ENCODE measurements around the gene HBG2. TPM values are rescaled to one million over a fixed set of nuclear protein-coding genes. Genes with fewer than 3 reads are reported as not detected.

HBG2 gene
- total and polyA plus RNA-seq, 2 of the 13 experiments (the other 11 are each of a cell fraction or from before 2014, with no cell fraction given) = not detected

GRCh38 chr11:5252192-5252918, 2.2 kb downstream of the HBG2 start:
- peaks cover 0 to 2% of the 10 kb centered on the region in 2 experiments; a peak in 2 of 5 replicates for H3K27me3 ChIP-seq (ENCODE audit: control insufficient read depth in 1 of 2, insufficient read depth in 2 of 2, low read length in 2 of 2)
- H3K79me2 ChIP-seq (ENCODE audit: insufficient read depth, low read length) = no peaks in the 10 kb centered on the region
- intact Hi-C loops (cut with micrococcal nuclease; ENCODE audit: unreplicated experiment) = no loop called here
- ChIA-PET CTCF (ENCODE audit: low intra/inter-chr PET ratio, low total read pairs) (no interaction called here), POLR2A (no interaction called here)
- H3K4me2 ChIP-seq (ENCODE audit: low read depth, low read length) = no peak overlapping the region
- in situ Hi-C loops (cut with HindIII; ENCODE audit: extremely low pct_ligation_motif_present, low pct_unique_long_range_greater_than_20kb) = no loop called here
- FAIRE-seq (no peak), ATAC-seq (no peak), DNase-seq (ENCODE audit: low spot score) (no peak)
- TF ChIP-seq NCOA5 (CRISPR knock-in tag; IDR thresholded peaks at IDR 0.05) = no peak
- no peak for TF ChIP-seq TBX2 (CRISPR knock-in tag; IDR thresholded peaks at IDR 0.05; ENCODE audit: borderline replicate concordance)
- no peak for TF ChIP-seq TBX3 (IDR thresholded peaks at IDR 0.05; ENCODE audit: borderline replicate concordance)
- no peak for TF ChIP-seq ZKSCAN8 (CRISPR knock-in tag; IDR thresholded peaks at IDR 0.05; ENCODE audit: borderline replicate concordance)
- TF ChIP-seq NFYC (CRISPR knock-in tag; IDR thresholded peaks at IDR 0.05) = no peak
- no peak for TF ChIP-seq AGO1 (IDR thresholded peaks at IDR 0.05; ENCODE audit: low read depth, low read length, poor library complexity, severe bottlenecking)
- no peak for TF ChIP-seq POLR2A (IDR thresholded peaks at IDR 0.05; ENCODE audit: insufficient read depth in 1 of 2, low read depth in 2 of 2, low read length in 2 of 2)
- no peak for TF ChIP-seq ZNF792 (CRISPR knock-in tag; IDR thresholded peaks at IDR 0.05)
- no peak for TF ChIP-seq ARNT (IDR thresholded peaks at IDR 0.05)
- TF ChIP-seq ZBTB42 (CRISPR knock-in tag; IDR thresholded peaks at IDR 0.05) = no peak
- no peak for TF ChIP-seq CBFB (CRISPR knock-in tag; IDR thresholded peaks at IDR 0.05)
- no peak for TF ChIP-seq SATB2 (CRISPR knock-in tag; IDR thresholded peaks at IDR 0.05)
- no peak for TF ChIP-seq RFXANK (CRISPR knock-in tag; IDR thresholded peaks at IDR 0.05)
- TF ChIP-seq CHD2 (IDR thresholded peaks at IDR 0.05; ENCODE audit: low read depth, low read length) = no peak
- H2AFZ ChIP-seq (ENCODE audit: low read length) = no peak overlapping the region
- no peaks in the 10 kb centered on the region for H3K4me1 ChIP-seq (ENCODE audit: insufficient read depth, low read length)
- H3K4me3 ChIP-seq (replicated peaks in 1 of 3; ENCODE audit: insufficient read depth in 1 of 3, low read depth in 2 of 3, low read length in 3 of 3) = no peak overlapping the region
- 21% methylated on average over 9 of the region's 9 CpGs for WGBS (ENCODE audit: low lambda C conversion rate)
- H3K9ac ChIP-seq (ENCODE audit: insufficient read depth, low read depth, low read length) = no peak overlapping the region
- BruUV-seq (replicated peaks) = no TSS peak
- no peaks in the 10 kb centered on the region for H3K9me3 ChIP-seq (ENCODE audit: low read length)
- H3K36me3 ChIP-seq (replicated peaks in 1 of 2; ENCODE audit: control insufficient read depth in 1 of 2, insufficient read depth in 2 of 2, low read length in 2 of 2) = no peaks in the 10 kb centered on the region
- H4K20me1 ChIP-seq (ENCODE audit: insufficient read depth, low read length) = no peaks in the 10 kb centered on the region
- no peak overlapping the region for H3K27ac ChIP-seq (ENCODE audit: extremely low read length, insufficient read depth, low read length)
